HS-5 (cell line): ENCODE results near the gene CFAP69.

Source experiments
- DNase-seq: peaks from one replicate; pipeline ENCODE4 v3.0.0-alpha.2; 2012; ENCODE audit warnings: low read depth

The CFAP69 gene

GRCh38 chr7:90244909-90245851 lies at the start of gene CFAP69:
Gene CFAP69 (plus strand): TSS chr7:90245174. CDS start chr7:90245425, 251 bp downstream.
- no peak for DNase-seq

- DNase-seq: no peak
These were observed 43.3 kb upstream of the CFAP69 start for GRCh38 chr7:90201500-90202195.

GRCh38 chr7:90207956-90208355 lies 37.0 kb upstream of the CFAP69 start:
- DNase-seq: no peak

- DNase-seq: no peak
These were observed 35.2 kb upstream of the CFAP69 start for GRCh38 chr7:90209776-90210175.

- no peak for DNase-seq
These were observed 34.5 kb upstream of the CFAP69 start for GRCh38 chr7:90210475-90210874.

- no peak for DNase-seq
These were observed 34.0 kb upstream of the CFAP69 start for GRCh38 chr7:90210981-90211380.

- peak; percentile 51 for DNase-seq
These were observed 33.4 kb upstream of the CFAP69 start, which contains the start of gene STEAP2 for GRCh38 chr7:90211391-90212148. Gene STEAP2 (plus strand): TSS chr7:90211740. CDS start chr7:90225083, 13,343 bp downstream.

- no peak for DNase-seq
These were observed 32.9 kb upstream of the CFAP69 start for GRCh38 chr7:90212149-90212495.

- DNase-seq: no peak
These were observed 31.5 kb upstream of the CFAP69 start for GRCh38 chr7:90213521-90213920.

- DNase-seq: peak; percentile 58
These were observed 28.8 kb upstream of the CFAP69 start for GRCh38 chr7:90216080-90216674.

- no peak for DNase-seq
These were observed 28.2 kb upstream of the CFAP69 start for GRCh38 chr7:90216771-90217170.

GRCh38 chr7:90222390-90222789 lies 22.6 kb upstream of the CFAP69 start:
- DNase-seq: no peak

- DNase-seq: peak; percentile 34
These were observed 21.9 kb upstream of the CFAP69 start for GRCh38 chr7:90222811-90223725.

- no peak for DNase-seq
These were observed 20.8 kb upstream of the CFAP69 start for GRCh38 chr7:90224195-90224594.

- no peak for DNase-seq
These were observed 19.8 kb upstream of the CFAP69 start for GRCh38 chr7:90225181-90225580.

GRCh38 chr7:90225601-90226000 lies 19.4 kb upstream of the CFAP69 start:
- no peak for DNase-seq

GRCh38 chr7:90227259-90227658 lies 17.7 kb upstream of the CFAP69 start:
- DNase-seq: no peak

- DNase-seq: no peak
These were observed 15.3 kb upstream of the CFAP69 start for GRCh38 chr7:90229682-90230081.

- no peak for DNase-seq
These were observed 14.1 kb upstream of the CFAP69 start for GRCh38 chr7:90230834-90231233.

GRCh38 chr7:90231304-90231703 lies 13.7 kb upstream of the CFAP69 start:
- DNase-seq: no peak

GRCh38 chr7:90232430-90232829 lies 12.5 kb upstream of the CFAP69 start:
- DNase-seq: no peak
